OCI-LY7 (cell line): ENCODE data around the gene IFT25. TPM values are rescaled to one million over a fixed set of nuclear protein-coding genes. Genes with fewer than 3 reads are reported as not detected.

Source experiments
- BruUV-seq: library from RNA; stranded (reverse); fragments of 400-500 nt; replicated peaks from 2 replicates; lab custom pipeline; 2021; lab: Mats Ljungman, UMichigan
- CTCF ChIA-PET: fragments of 300-600 bp; sonication (Branson Sonifier 250); formaldehyde crosslinking; loops from one replicate; lab custom pipeline; 2022; ENCODE audit warnings: antibody characterized with exemption; ENCODE audit not compliant: unreplicated experiment; lab: Charles Lee
- POLR2A ChIA-PET: fragments of 300-600 bp; sonication (Branson Sonifier 250); formaldehyde crosslinking; loops from one replicate; lab custom pipeline; 2022; ENCODE audit warnings: antibody characterized with exemption; lab: Charles Lee
- DNase-seq: peaks from one replicate; pipeline ENCODE4 v3.0.0-alpha.2; 2015; ENCODE audit warnings: low spot score
- H2AFZ ChIP-seq: fragments of 200-600 bp; sonication (generic), shearing (Covaris generic); 2 replicates; pipeline ENCODE4 v1.6.1; 2014; ENCODE audit warnings: mild to moderate bottlenecking, antibody characterized with exemption, low read length, moderate library complexity
- H3K27ac ChIP-seq: fragments of 200-600 bp; sonication (generic); 2 replicates; pipeline ENCODE4 v1.5.1; 2014; ENCODE audit warnings: mixed run types, low read depth, mild to moderate bottlenecking, moderate library complexity, low read length, inconsistent platforms; ENCODE audit not compliant: poor library complexity, severe bottlenecking
- H3K36me3 ChIP-seq: fragments of 200-600 bp; sonication (generic); 2 replicates; pipeline ENCODE4 v1.6.1; 2014; ENCODE audit warnings: mild to moderate bottlenecking, antibody characterized with exemption, low read length, moderate library complexity, mixed read lengths; ENCODE audit not compliant: insufficient read depth
- H3K4me1 ChIP-seq: fragments of 200-600 bp; sonication (generic); 2 replicates; pipeline ENCODE4 v1.5.1; 2014; ENCODE audit warnings: mild to moderate bottlenecking, low read length; ENCODE audit not compliant: insufficient read depth, poor library complexity, severe bottlenecking
- H3K4me2 ChIP-seq: fragments of 200-600 bp; sonication (generic); 2 replicates; pipeline ENCODE4 v1.6.1; 2014; ENCODE audit warnings: mild to moderate bottlenecking, low read length
- H3K4me3 ChIP-seq: fragments of 200-600 bp; sonication (generic); 2 replicates; pipeline ENCODE4 v1.5.1; 2014; ENCODE audit warnings: mild to moderate bottlenecking, low read depth, low read length; ENCODE audit not compliant: poor library complexity, severe bottlenecking
- H3K79me2 ChIP-seq: fragments of 200-600 bp; sonication (generic); 2 replicates; pipeline ENCODE4 v1.6.1; 2016; ENCODE audit warnings: low read depth, mild to moderate bottlenecking, low read length, moderate library complexity, mixed read lengths; ENCODE audit not compliant: insufficient read depth
- H3K9me2 ChIP-seq: fragments of 200-600 bp; sonication (generic); 2 replicates; pipeline ENCODE4 v1.6.1; 2016; ENCODE audit warnings: mild to moderate bottlenecking, low read length, mixed read lengths; ENCODE audit not compliant: insufficient read depth
- H3K9me3 ChIP-seq: fragments of 200-600 bp; sonication (generic); 2 replicates; pipeline ENCODE4 v1.6.1; 2014; ENCODE audit warnings: mild to moderate bottlenecking, mixed run types, low read length, mixed read lengths
- H4K20me1 ChIP-seq: fragments of 200-600 bp; sonication (generic); 2 replicates; pipeline ENCODE4 v1.6.1; 2014; ENCODE audit warnings: mild to moderate bottlenecking, antibody characterized with exemption, low read length, moderate library complexity, mixed read lengths; ENCODE audit not compliant: insufficient read depth
- EZH2phosphoT487 ChIP-seq: fragments of 200-600 bp; sonication (generic); IDR thresholded peaks from 2 replicates; pipeline ENCODE4 v1.6.1; 2018; ENCODE audit warnings: low read depth, borderline replicate concordance, mild to moderate bottlenecking, mixed run types, antibody characterized with exemption, low read length, moderate library complexity, mixed read lengths
- intact Hi-C: fragments of 100-400 bp; cut with micrococcal nuclease; formaldehyde crosslinking; loops from one replicate; pipeline ENCODE4 v1.10.0; 2022; ENCODE audit not compliant: unreplicated experiment
- total RNA-seq, 2 experiments: library from RNA; depleted of rRNA in 1 of 2; stranded (reverse); fragments of >200 nt in 1 of 2; shearing (Covaris generic) in 1 of 2; gene quantifications; 2 replicates each; pipeline ENCODE4 v1.2.3, GENCODE V29; 2014 to 2022
- TF ChIP-seq, protein P1 (sequence below): fragments of 200-600 bp; sonication (generic); conservative IDR thresholded peaks from 2 replicates; pipeline ENCODE4 v1.5.1; 2014; ENCODE audit warnings: mild to moderate bottlenecking, antibody characterized with exemption, low read length, moderate library complexity, mixed read lengths

IFT25 gene
- total RNA-seq, 2 experiments from 2014 or later = 45.4 to 57.0 TPM

DNA sequence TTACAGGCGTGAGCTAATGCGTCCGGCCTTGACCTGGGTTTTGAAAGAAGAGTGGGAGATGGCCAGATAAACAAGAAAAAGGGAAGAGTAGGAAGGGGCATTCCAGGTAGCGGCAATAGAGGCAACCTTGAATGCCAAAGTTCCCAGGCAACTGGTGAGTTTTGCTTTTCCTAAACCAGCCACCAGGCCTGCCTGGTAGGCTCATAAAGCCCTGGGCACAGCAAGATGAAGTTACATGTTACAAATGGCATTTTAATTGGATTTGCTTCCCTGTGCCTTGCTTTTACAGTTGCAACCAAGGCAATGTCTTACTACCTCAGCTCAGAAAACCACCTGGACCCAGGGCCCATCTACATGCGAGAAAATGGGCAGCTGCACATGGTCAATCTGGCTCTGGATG, 6.2 kb upstream of the IFT25 start:
- Histone ChIP-seq H4K20me1 (no peaks in the 10 kb centered on the region), H2AFZ (no peak overlapping the region), H3K4me3 (no peak overlapping the region), H3K4me1 (peaks cover 10% of the 10 kb centered on the region), H3K36me3 (peaks cover 33% of the 10 kb centered on the region; the same call in 1 of the 2 replicates), H3K4me2 (no peak overlapping the region), H3K79me2 (peaks cover 6% of the 10 kb centered on the region; the same call in 1 of the 2 replicates), H3K9me3 (no peaks in the 10 kb centered on the region), H3K9me2 (no peaks in the 10 kb centered on the region), H3K27ac (no peak overlapping the region)
- no peak for DNase-seq
- intact Hi-C loops = no loop called here
- no peak for TF ChIP-seq EZH2phosphoT487
- TF ChIP-seq, protein P1, sequence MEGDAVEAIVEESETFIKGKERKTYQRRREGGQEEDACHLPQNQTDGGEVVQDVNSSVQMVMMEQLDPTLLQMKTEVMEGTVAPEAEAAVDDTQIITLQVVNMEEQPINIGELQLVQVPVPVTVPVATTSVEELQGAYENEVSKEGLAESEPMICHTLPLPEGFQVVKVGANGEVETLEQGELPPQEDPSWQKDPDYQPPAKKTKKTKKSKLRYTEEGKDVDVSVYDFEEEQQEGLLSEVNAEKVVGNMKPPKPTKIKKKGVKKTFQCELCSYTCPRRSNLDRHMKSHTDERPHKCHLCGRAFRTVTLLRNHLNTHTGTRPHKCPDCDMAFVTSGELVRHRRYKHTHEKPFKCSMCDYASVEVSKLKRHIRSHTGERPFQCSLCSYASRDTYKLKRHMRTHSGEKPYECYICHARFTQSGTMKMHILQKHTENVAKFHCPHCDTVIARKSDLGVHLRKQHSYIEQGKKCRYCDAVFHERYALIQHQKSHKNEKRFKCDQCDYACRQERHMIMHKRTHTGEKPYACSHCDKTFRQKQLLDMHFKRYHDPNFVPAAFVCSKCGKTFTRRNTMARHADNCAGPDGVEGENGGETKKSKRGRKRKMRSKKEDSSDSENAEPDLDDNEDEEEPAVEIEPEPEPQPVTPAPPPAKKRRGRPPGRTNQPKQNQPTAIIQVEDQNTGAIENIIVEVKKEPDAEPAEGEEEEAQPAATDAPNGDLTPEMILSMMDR = no peak
- ChIA-PET POLR2A (interaction anchor here (1.6 kb wide), 1 partner anchor 10 kb away, joined by 5 read pairs; no protein-coding TSS in a partner anchor), CTCF (no interaction called here)
- BruUV-seq = no TSS peak

DNA sequence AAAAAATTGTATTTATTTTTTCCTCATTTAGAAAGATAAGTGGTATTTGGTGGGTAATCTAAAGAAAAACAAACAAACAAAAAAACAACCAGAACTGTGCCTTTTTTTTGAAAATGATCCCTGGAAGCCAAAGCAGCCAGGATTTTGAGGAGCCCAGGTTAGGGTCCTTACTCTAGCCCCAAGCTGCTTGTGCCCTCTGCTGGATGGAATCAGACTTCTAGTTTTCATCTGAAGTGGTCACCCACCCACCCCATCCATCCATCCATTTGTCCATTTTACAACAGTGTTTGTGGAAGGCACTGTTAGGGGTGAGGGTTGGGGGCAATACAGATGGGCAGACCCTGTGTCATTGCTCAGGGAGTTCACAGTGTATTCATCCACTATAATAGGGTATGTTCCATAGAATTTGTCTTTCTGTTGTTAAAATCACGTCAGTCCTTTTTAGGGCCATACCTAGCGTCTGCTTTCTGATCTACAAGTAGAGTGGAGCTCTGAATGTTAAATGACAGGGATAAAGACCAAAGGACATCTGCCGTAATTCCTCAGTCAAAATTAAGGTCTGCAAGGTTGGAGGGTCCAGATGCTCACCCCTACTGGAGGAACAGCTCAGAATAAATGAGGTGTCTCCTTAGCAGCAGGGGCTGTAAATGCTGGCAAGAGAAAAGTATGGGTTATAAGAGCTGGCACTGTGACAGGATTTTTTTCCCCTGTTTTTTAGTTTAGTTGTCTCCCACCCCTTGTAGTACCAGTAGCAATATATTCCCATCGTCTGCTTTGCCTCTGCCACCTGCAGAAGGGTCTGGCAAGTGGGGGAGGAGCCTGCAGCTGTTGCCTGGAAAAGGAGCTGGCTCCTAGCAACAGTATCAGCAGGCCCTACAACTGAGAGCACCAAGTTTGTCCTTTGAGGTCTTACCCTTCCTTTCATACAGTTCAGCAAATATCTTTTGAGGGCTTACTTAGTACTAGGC, 3.8 kb upstream of the IFT25 start:
- peak; percentile 66 for DNase-seq
- Histone ChIP-seq H3K79me2 (peaks cover 12% of the 10 kb centered on the region; the same call in 1 of the 2 replicates), H3K4me3 (no peak overlapping the region), H2AFZ (no peak overlapping the region), H3K4me1 (peaks cover 15% of the 10 kb centered on the region), H3K27ac (no peak overlapping the region), H3K9me3 (no peaks in the 10 kb centered on the region), H4K20me1 (no peaks in the 10 kb centered on the region), H3K36me3 (peaks cover 28% of the 10 kb centered on the region; the same call in 1 of the 2 replicates), H3K9me2 (no peaks in the 10 kb centered on the region), H3K4me2 (no peak overlapping the region)
- intact Hi-C loops = loop anchor here (1.0 to 5.0 kb wide), 3 partner anchors 61 to 88 kb away; partner anchors contain the start of gene YIPF1
- ChIA-PET CTCF (no interaction called here), POLR2A (interaction anchor here (0.5 kb wide), 1 partner anchor 64 kb away, joined by 6 read pairs; no protein-coding TSS in a partner anchor)
- TF ChIP-seq, protein P1 = peak; percentile 88
- TF ChIP-seq EZH2phosphoT487 = no peak
- no TSS peak for BruUV-seq
